Activated T-helper 1 cell treated with anti-CD3 and anti-CD28 coated beads, Interleukin-2, amount 50 U/mL, for 16 hours (primary cell): ENCODE measurements around the gene ELMO1.

Source experiments
- DNase-seq, 2 donors: peaks; one replicate each; pipeline ENCODE4 v3.0.0-alpha.2; 2020; ENCODE audit warnings: low read depth in 1 of 2, low spot score in 1 of 2

ELMO1 gene

DNA sequence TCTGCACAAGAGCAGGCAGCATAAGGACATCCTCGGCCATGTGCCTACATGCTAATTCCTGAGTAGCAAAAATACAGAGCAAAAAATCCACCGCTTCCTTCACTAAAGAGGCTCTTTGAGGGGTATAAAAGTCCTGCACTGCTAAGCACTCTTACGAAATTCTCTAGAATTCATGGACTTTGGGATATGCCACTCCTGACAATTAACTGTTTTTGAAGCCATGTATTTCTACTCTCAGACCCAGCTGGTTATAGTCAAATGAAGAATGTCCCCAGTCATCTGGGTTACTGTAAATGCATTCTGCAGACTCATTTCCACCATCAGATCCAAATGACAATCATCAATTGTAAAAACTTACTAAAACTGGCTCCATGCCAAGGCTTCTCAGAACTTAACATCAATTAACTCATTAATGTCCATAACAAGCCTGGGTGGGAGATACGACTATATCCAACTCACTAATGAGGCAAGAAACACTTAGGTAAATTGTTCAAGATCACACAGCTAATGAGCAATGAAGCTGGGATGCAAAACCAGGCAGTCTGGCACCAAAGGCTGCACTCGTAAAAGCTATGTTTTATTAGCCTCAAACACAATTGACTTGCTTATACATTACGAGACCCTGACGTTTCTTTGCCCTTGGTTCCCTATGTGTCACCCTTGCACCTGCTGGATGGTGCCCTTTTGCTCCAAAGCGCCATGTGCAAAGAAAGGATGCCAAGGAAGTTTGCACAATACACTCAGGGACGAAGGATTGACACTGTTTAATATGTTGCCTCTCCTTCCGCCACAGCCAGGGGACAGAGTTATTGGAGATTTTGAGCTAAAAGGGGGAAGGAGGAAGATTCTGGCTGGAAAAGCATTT lies 250.4 kb downstream of the ELMO1 start:
- DNase-seq, result no peak

DNA sequence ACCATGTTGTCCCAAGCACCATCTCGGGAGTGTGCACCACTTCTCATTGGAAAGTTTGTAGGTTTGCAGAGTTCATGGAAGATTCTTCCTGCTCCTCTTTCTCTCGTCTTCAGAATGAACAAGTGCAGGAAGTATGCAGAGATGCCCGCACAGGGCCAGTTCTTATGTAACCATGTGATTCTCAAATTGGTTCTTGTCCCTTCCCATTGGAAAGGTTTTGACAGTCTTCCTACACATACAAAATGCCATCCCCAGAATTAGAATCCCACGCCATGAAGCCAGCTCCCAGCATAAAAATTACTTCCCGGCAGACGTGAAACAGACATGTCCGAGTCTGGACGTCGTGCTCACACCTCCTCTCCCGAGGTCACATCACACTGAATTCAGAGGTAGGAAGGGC lies 251.6 kb downstream of the ELMO1 start:
- DNase-seq, result no peak

DNA sequence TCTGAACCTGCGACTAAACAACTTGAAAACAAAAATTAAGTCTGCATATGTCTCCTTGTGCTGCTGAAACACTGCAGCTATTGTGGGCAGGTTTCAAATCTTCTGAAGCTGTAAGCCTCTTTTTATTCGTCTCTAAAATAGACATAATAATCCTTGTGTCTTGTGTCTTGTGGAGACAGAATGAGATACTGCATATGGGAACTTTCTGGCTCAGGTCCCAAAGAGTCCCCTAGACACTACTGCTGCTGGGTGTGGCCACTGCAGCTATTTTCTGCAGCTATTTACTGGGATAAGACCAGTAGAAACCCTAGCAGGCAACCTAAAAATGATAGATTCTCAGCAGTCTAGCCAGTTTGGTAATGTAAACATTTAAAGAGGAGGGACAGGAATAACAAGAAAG lies 252.0 kb downstream of the ELMO1 start:
- no peak for DNase-seq

DNA sequence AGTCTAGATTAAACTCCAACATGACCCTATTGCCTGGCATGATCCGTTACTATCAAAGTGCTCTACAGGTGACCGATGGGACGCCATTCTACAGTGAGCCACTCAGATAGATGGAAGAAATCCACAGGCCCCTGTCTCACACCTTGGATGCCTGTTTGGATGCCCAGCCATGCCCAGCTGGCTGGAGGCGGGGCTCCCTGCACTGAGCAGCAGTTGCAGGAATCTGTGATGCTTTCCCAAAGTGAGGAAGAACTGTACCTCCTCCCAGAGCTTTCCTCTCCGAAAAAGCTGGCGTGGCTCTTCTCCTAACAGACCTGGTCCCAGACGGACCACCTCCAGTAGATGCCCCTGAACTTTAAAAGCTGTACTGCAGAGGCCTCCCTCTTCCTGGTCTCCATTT lies 253.3 kb downstream of the ELMO1 start:
- DNase-seq, result no peak

DNA sequence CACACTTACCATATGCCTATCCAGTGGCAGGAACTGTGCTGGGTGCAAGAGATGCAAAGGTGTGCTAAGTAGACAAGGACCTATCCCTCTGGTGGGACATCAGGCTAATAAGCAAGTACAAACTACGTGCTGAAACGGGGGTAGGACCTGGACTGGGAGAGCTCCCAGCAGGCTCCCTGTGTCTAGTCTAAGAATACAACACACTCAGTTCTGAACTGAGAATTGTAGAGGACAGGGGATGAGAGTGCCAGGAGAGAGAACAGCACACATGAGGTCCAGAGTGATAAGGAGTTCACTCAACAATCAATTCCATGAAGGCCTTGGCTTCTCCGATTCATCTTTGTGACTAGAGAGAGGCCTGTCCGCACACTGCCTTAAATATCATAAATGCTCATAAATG lies 253.7 kb downstream of the ELMO1 start:
- no peak for DNase-seq

DNA sequence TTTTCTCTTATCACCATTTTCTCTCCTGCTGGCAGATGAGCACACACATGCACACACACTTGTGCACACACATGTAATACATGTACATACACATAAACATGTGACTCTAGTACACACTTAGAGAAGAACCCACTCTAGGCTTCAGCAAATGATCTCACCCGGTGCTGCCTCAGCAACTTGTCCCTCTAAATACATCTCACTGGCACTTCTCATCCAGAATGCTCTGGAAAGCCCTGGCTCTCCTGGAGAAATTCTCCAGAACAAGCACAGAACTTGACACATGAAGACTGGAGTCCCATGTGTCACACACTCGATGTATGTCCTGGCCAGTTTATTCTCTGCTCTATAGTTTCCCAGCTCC lies 254.9 kb downstream of the ELMO1 start:
- DNase-seq, result no peak

DNA sequence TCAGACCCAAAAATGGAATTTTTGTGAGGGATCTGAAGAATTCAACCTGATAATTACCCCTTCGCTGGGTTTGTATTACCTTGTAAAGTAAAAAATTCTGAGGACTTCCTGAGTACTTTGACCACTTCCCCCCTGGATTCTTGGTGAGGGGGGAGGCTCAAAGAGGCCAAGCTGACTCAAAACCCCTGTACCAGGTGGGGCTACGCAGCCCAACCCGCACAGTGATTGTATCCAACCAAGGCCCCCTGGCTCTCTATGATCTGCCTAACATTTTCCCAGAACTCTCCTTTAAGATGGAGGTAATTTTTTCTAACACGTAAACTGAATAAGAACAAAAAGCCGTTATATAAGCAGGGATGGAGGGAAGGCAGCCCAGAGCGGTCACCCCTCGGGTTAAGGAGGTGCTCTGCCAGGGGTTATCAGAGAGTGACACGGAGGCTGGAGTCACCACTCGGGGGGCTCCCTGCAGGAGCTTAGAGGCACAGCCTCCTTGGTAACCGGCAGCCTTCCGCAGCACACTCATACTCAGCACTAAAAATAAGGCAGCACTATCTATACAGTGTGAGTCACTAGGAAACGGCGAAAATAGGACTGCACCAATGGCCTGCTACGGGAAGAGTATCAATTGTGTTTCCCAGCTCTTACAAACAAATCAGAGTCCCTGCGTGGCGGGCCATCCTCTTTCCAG lies 255.4 kb downstream of the ELMO1 start:
- no peak for DNase-seq

DNA sequence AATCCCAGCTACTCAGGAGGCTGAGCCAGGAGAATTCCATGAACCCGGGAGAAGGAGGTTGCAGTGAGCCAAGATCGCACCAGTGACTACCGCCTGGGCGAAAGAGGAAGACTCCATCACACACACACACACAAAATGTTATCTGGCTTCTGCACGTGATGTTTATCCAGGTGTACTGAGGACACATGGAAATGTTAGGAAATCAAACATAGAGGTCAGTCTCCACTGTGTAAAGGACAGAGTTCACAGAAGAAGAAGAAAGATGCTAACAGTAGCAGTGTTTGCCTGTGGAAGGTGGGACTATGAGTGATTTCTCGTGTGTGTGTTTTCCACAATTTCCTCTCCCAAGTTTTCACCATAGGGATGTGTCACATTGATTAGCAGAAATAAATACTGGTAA lies 256.9 kb downstream of the ELMO1 start:
- no peak for DNase-seq

DNA sequence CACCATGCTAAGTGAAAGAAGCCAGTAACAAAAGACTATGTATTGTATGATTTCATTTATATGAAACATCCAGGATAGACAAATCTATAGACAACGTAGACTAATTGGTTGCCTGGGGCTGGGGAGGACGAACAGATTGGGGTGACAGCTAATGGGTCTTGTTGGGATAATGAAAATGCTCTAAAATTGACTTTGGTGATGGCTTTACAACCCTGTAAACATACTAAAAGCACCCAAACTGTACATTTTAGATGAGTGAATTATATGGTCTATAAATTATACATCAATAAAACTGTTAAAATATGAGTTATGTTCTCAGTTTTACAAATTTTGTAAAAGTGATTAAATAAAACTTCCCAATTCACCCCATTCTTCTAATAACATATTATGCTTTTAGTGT lies 261.5 kb downstream of the ELMO1 start:
- no peak for DNase-seq

DNA sequence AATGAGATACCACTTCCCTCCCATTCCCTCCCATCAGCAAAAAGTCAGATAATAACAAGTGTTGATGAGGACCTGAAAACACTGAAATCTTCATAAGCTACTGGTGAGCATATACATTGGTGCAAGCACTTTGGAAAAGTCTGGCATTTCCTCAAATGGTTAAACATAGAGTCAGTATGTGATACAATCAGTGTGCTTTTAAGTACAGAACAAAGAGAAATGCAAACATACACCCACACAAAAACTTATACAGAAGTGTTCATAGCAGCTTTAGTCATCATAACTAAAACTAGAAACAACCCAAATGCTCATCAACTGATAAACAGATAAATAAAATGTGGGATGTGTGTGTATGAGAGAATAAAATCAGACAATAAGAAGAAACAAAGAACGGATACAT lies 261.9 kb downstream of the ELMO1 start:
- no peak for DNase-seq

DNA sequence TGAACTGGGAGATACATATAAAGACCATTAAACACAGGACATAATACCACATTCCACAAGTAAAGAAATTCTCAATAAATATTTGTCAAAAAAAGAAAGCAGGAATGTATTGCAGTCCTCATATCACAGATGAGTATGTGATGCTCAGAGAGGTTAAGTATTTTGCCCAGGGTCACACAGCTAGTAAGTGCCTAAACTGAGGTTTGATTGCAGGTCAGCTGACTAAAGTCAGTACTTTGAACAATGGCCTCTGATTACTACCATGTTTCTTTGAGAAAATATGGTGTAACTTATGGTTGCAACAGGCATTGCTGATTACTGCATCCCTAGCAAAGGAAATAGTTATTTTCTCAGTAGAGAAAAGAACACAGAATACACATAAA lies 267.1 kb downstream of the ELMO1 start:
- DNase-seq, result no peak

DNA sequence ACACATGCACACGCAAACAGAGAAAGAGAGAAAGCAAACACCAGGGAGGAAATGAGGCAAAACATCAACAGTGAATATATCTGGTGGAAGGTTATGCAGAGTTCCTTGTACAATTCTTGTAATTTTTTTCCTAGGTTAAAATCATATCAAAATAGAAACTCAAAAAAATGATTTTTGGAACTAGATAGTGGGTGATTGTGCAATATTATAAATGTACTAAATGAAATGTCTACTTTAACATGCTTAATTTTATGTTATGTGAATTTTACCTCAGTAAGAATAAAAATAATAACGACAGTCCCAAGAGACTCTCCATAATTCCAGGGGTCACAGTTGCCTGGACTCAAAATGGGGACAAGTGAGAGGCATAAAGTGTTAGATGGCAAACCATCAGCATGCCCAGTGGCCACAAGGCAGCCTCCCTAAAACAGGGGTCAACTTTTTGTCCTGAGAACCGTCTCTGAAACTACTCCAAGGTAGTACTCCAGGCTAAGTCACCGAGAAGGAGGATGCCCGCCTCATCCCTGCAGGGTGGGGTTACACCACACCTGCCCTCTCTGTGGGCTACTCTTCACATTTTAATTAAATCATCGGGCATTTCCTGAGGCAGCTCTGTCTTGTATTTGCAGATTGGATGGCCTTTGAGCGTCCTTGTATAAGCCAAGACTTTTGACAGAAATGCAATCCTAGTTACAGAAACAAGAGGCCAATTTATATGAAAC lies 267.7 kb downstream of the ELMO1 start:
- DNase-seq, result no peak

DNA sequence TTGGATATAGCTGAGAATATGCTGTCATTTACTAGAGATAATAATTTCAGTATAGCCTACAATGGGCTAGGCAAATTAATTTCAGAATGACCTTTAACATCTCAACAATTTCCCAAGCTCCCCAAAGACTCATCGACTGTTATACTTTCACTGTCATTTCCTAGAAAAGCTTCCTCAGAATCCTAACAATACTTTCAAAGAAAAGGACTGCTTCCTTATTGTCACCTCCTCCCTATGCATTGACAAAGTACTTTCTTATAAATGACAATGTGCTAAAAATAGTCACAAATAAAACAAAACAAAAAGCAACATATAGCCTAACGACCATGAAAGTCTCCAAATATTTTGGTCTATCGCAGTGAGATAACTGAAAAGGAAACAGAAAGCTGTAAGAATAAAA lies 272.6 kb downstream of the ELMO1 start:
- no peak for DNase-seq

DNA sequence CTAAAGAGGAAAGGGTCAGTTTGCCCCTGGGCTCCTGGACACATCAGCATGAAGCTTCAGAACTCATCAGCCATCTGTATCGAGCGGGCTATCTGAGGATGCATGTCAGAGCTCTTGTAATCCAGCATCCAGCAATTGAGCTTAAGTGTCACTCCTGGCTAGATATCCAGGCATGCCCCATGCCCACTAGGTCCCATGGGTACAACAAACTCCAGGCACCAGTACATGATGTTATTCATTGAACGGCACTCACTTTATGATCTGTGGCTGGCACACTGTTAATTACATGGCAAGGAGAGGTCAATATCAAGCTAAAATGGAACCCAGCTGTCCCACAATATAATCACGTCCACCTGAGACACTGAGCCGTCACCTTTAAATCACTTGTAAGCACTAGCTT lies 274.2 kb downstream of the ELMO1 start:
- DNase-seq, result no peak

DNA sequence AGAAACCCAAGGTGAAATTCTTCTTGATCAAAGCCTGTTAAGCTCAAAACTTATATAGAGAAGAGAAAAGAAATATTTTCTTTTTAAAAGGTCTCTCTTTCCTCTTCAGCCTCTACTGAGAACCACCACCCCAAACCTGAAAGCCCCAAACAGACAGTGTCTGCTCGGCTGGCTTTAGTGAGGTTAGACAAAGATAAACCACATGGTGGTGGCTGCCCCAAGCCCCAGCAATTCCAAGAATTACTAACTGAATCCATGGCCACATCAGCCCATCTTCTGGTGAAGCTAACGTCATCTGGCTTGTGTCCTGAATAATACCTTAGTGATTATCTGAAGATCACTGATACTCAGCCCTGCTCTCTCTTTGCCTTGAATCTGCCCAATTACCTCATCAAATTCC lies 275.0 kb downstream of the ELMO1 start:
- no peak for DNase-seq

DNA sequence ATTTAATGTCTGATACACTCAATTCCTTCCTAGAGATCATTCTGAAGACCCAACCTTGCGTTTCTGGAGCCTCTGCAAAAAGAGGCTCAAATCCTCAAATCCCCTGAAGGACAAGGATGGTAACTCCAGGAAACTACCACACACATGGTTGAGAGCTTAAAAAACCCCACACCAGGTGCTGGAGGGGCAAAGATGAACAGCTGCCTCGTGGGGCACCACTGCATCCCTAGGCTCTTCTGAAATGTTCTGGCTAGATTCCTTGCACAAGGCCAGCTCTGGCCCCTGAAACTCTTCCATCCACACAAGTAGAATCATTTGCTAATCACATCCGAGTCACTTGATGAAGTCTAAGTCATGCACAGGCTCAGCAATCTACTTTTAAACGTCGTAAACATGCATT lies 286.6 kb downstream of the ELMO1 start:
- no peak for DNase-seq

DNA sequence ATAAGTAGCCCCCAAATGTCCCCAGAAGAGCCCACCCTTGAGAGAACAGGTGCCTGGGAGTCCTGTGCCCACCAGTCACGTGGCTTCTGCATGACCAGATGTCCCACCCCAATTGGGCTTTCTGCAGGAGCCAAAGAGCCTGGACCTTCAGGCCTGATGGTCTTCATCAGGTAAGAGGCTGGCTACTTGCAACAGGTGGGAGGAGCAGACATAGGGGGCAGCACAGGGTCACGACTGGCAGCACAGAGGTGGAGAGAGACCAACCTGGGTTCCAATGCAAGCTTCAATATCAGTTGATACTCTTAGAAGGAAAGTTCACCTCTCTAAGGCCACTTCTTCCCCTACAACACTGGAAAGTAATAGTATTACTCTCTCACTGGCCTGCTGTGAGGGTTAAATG lies 288.0 kb downstream of the ELMO1 start:
- DNase-seq, result no peak

DNA sequence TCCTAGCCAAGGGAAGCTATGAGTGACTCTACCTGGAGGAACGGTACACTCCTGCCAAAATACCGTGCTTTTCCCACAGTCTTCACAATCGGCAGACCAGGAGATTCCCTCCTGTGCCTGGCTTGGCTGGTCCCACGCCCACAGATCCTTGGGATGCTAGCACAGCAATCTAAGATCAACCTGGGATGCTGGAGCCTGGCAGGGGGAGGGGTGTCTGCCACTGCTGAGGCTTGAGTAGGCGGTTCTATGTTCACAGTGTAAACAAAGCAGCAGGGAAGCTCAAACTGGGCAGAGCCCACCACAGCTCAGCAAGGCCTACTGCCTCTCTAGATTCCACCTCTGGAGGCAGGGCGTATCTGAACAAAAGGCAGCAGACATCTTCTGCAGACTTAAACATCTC lies 295.3 kb downstream of the ELMO1 start:
- DNase-seq, result no peak

DNA sequence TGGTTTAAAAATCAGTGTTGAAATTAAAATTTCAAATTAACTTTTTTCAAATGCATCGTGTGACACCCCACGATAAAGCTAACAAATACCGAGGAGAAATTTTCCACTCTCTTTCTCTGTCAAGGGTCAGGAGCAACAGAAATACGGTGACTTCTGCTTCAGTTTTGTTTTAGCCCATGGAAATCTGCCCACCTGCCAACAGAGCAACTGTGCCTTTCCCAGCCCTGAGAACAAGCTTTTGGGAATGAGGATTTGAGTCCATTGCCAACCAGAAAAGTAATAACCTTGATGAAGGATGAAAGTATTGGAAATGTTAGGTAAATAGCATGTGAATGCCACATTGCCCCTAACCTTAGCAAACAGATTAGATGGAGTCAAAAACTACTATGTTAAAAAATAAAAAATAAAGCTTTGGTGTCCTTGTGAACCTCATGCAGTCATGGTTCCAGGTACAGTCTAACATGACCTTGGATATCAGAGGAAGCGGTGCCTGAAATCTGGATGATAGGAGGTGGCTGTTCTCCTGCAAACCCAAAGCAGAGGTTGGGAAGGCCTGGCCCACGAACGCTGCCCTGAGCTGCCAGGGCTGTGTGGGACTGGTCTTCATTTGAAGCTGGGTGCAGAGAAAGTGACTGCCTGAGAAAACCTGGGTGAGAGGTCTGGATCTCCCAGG lies 296.8 kb downstream of the ELMO1 start:
- no peak for DNase-seq

DNA sequence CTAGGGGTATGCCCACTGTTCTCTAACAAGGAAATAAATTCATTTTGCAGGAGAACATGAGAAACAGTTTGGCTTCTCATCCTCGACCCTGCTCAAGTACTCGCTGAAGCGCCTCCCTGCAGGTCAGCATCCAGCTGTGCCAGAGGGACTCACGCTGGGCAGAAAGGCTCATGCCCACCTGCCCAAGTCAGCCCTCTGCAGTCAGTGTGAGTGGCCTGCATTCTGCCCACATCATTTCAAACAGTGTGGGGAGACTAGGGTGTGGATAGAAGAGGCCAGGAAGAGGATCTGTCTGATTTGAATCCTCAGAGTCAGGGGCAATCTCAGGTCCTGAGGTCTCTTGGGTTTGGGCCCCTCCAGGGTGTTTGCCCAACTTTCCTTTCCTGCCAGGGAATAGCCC lies 297.8 kb downstream of the ELMO1 start:
- DNase-seq, result no peak

DNA sequence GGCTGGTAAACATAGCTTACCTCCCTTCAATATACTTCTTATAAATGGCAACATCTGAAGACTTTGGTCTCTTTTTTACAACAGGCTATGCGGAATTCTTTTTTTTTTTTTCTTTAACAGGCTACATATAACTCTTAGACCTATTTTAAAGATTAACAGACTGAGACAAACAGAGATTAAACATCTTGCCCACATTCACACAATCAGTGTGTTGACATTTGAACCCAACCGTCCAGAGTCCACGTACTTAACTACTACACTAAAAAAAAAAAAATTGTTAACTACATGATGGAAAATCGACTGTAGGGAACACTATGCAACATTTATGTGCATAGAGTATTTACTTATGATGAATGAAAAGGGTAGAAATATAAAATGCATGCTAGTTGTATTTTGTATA lies 298.5 kb downstream of the ELMO1 start:
- no peak for DNase-seq

DNA sequence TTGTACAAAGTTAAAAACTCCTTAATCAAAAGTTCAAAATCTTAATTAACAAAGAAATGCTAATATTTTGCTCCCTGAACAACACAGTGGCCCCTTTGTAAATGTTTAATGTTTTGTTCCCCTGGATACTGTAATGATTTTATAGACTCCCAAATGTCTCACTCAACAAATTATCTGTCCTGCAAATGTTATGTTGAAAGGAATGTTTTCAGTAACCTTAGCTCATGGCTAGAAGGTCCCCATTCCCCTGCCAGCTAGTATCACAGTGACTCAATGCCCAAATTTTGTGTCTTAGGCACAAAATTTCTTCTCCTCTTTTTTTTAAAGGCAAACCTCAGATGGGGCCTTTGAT lies 298.9 kb downstream of the ELMO1 start:
- DNase-seq, result no peak
